IMR-90 (cell line): ENCODE data around the gene TRAPPC4. TPM values are rescaled to one million over a fixed set of nuclear protein-coding genes. Genes with fewer than 3 reads are reported as not detected.

Experiments
- ATAC-seq: fragments of 200-7000 bp; cut with Tn5 transposase; 2 replicates; pipeline ENCODE4 v1.9.1; 2020; ENCODE audit warnings: low read depth, mild to moderate bottlenecking, moderate library complexity
- BruUV-seq: library from RNA; stranded (reverse); fragments of 400-500 nt; replicated peaks from 2 replicates; lab custom pipeline; 2021; lab: Mats Ljungman, UMichigan
- CTCF ChIA-PET: fragments of 300-600 bp; formaldehyde crosslinking; extraction: SDS; loops from one replicate; lab custom pipeline; 2021; ENCODE audit warnings: antibody characterized with exemption; lab: Yijun Ruan, JAX
- POLR2A ChIA-PET: fragments of 300-600 bp; sonication (Branson Sonifier 250); formaldehyde crosslinking; loops from one replicate; lab custom pipeline; 2022; ENCODE audit warnings: antibody characterized with exemption; ENCODE audit not compliant: unreplicated experiment; lab: Charles Lee
- DNase-seq: peaks from one replicate; pipeline ENCODE4 v3.0.0; 2013
- H2AFZ ChIP-seq: replicated peaks from 2 replicates; pipeline ENCODE3; 2013; ENCODE audit warnings: low read length, mild to moderate bottlenecking; ENCODE audit not compliant: poor library complexity
- H2AK5ac ChIP-seq: 2 replicates; pipeline ENCODE4 v1.6.1; 2013; ENCODE audit warnings: low read depth, low read length, inconsistent platforms
- H2AK9ac ChIP-seq: replicated peaks from 2 replicates; pipeline ENCODE3; 2013; ENCODE audit warnings: mild to moderate bottlenecking, low read depth, low read length, moderate library complexity; ENCODE audit not compliant: poor library complexity
- H2BK120ac ChIP-seq: 2 replicates; pipeline ENCODE4 v1.6.1; 2013; ENCODE audit warnings: low read depth, low read length, inconsistent platforms
- H2BK15ac ChIP-seq: 3 replicates; pipeline ENCODE4 v1.6.1; 2013; ENCODE audit warnings: low read depth, low read length, inconsistent platforms
- H2BK20ac ChIP-seq: 2 replicates; pipeline ENCODE4 v1.6.1; 2013; ENCODE audit warnings: low read depth, mild to moderate bottlenecking, inconsistent platforms, low read length, moderate library complexity
- H2BK5ac ChIP-seq: 2 replicates; pipeline ENCODE4 v1.6.1; 2013; ENCODE audit warnings: mild to moderate bottlenecking, low read depth, low read length, inconsistent platforms; ENCODE audit not compliant: poor library complexity, severe bottlenecking
- H3K14ac ChIP-seq: replicated peaks from 2 replicates; pipeline ENCODE4 v1.6.1; 2013; ENCODE audit warnings: low read depth, low read length, inconsistent platforms
- H3K18ac ChIP-seq: 2 replicates; pipeline ENCODE4 v1.6.1; 2013; ENCODE audit warnings: low read depth, low read length, control low read depth
- H3K23ac ChIP-seq: 2 replicates; pipeline ENCODE4 v1.6.1; 2013; ENCODE audit warnings: low read depth, low read length, inconsistent platforms
- H3K27ac ChIP-seq: 2 replicates; pipeline ENCODE4 v1.5.1; 2013; ENCODE audit warnings: mild to moderate bottlenecking, control low read depth, low read length; ENCODE audit not compliant: insufficient read depth
- H3K27me3 ChIP-seq: 2 replicates; pipeline ENCODE4 v1.6.1; 2013; ENCODE audit warnings: low read length; ENCODE audit not compliant: control insufficient read depth, insufficient read depth
- H3K36me3 ChIP-seq: 2 replicates; pipeline ENCODE4 v1.6.1; 2013; ENCODE audit warnings: low read length, mixed read lengths; ENCODE audit not compliant: control insufficient read depth, insufficient read depth
- H3K4ac ChIP-seq: 2 replicates; pipeline ENCODE4 v1.6.1; 2013; ENCODE audit warnings: low read depth, low read length, inconsistent platforms
- H3K4me1 ChIP-seq: 2 replicates; pipeline ENCODE4 v1.6.1; 2013; ENCODE audit warnings: low read length, mixed read lengths; ENCODE audit not compliant: control insufficient read depth, insufficient read depth
- H3K4me2 ChIP-seq: 2 replicates; pipeline ENCODE4 v1.6.1; 2013; ENCODE audit warnings: low read depth, mild to moderate bottlenecking, control low read depth, low read length, moderate library complexity
- H3K4me3 ChIP-seq: 2 replicates; pipeline ENCODE4 v1.5.1; 2013; ENCODE audit warnings: low read depth, mild to moderate bottlenecking, control low read depth, low read length, moderate library complexity; ENCODE audit not compliant: insufficient read depth
- H3K56ac ChIP-seq: 2 replicates; pipeline ENCODE4 v1.6.1; 2013; ENCODE audit warnings: low read length, inconsistent platforms; ENCODE audit not compliant: insufficient read depth; ENCODE audit errors: extremely low read depth
- H3K79me1 ChIP-seq, 2 experiments: 2 replicates each; pipeline ENCODE4 v1.6.1; 2013; ENCODE audit warnings: low read length in 2 of 2, inconsistent platforms in 1 of 2, low read depth in 1 of 2
- H3K9ac ChIP-seq: 2 replicates; pipeline ENCODE4 v1.6.1; 2013; ENCODE audit warnings: low read depth, low read length, control low read depth
- H3K9me1 ChIP-seq: 2 replicates; pipeline ENCODE4 v1.6.1; 2013; ENCODE audit warnings: low read length, inconsistent platforms; ENCODE audit not compliant: insufficient read depth
- H3K9me3 ChIP-seq: 2 replicates; pipeline ENCODE4 v1.6.1; 2013; ENCODE audit warnings: low read length; ENCODE audit not compliant: control insufficient read depth, insufficient read depth
- H4K20me1 ChIP-seq: 2 replicates; pipeline ENCODE4 v1.6.1; 2013; ENCODE audit warnings: low read length, inconsistent platforms; ENCODE audit not compliant: insufficient read depth
- H4K5ac ChIP-seq: 2 replicates; pipeline ENCODE4 v1.6.1; 2013; ENCODE audit warnings: mild to moderate bottlenecking, low read depth, low read length, control low read depth
- H4K8ac ChIP-seq, 2 experiments: 2 replicates each; pipeline ENCODE4 v1.6.1; 2013; ENCODE audit warnings: low read depth in 2 of 2, low read length in 2 of 2, control low read depth in 1 of 2, inconsistent platforms in 1 of 2
- H4K91ac ChIP-seq: 2 replicates; pipeline ENCODE4 v1.6.1; 2013; ENCODE audit warnings: low read depth, low read length, inconsistent platforms; ENCODE audit not compliant: insufficient read depth
- CEBPB ChIP-seq: IDR thresholded peaks from 2 replicates; pipeline ENCODE4 v1.6.1; 2012; ENCODE audit warnings: low read depth, low read length, improper control_type of control experiment
- CHD1 ChIP-seq: IDR thresholded peaks from 2 replicates; pipeline ENCODE4 v1.6.1; 2012; ENCODE audit warnings: low read depth, low read length, improper control_type of control experiment
- FOS ChIP-seq: fragments of 150-350 bp; IDR thresholded peaks from 2 replicates; pipeline ENCODE4 v1.6.1; 2016; ENCODE audit warnings: low read depth, low read length
- MAFK ChIP-seq: IDR thresholded peaks from 2 replicates; pipeline ENCODE4 v1.6.1; 2012; ENCODE audit warnings: low read depth, low read length, improper control_type of control experiment
- NFE2L2 ChIP-seq: fragments of 150-350 bp; IDR thresholded peaks from 2 replicates; pipeline ENCODE4 v1.6.1; 2016; ENCODE audit warnings: low read depth, mild to moderate bottlenecking, low read length
- POLR2A ChIP-seq: IDR thresholded peaks from 2 replicates; pipeline ENCODE4 v1.6.1; 2012; ENCODE audit warnings: mild to moderate bottlenecking, low read depth, low read length
- RAD21 ChIP-seq: IDR thresholded peaks from 2 replicates; pipeline ENCODE4 v1.6.1; 2012; ENCODE audit warnings: low read length, improper control_type of control experiment
- WGBS, 2 experiments: methylation state at CpG; one replicate each; pipeline versions ENCODE4 v1.1.5 to v1.1.7; 2013; ENCODE audit warnings: missing lambda C conversion rate in 2 of 2; ENCODE audit not compliant: insufficient read length in 1 of 2; ENCODE audit errors: extremely low coverage in 2 of 2; 5-methylcytosine and 5-hydroxymethylcytosine counted together
- dilution Hi-C: fragments of 300-500 bp; cut with HindIII; formaldehyde crosslinking; loops from one replicate; pipeline ENCODE4 v1.14.3; 2018; ENCODE audit warnings: low sequenced_read_pairs; ENCODE audit not compliant: unreplicated experiment
- in situ Hi-C: fragments of 300-500 bp; cut with MboI; formaldehyde crosslinking; loops from 3 replicates; pipeline ENCODE4 v1.14.3; 2019; ENCODE audit warnings: low sequenced_read_pairs, inconsistent platforms, mixed read lengths
- intact Hi-C: fragments of 100-400 bp; cut with micrococcal nuclease; formaldehyde crosslinking; loops from 2 replicates; pipeline ENCODE4 v1.10.0; 2022
- polyA plus RNA-seq, 3 experiments: library from polyadenylated mRNA; depleted of rRNA; stranded (reverse); fragments of >200 nt; gene quantifications; 2 replicates each; pipeline ENCODE4 v1.2.3, GENCODE V29; 2012; ENCODE audit warnings: low replicate concordance in 1 of 3
- total RNA-seq: library from RNA; depleted of rRNA; stranded (reverse); fragments of >200 nt; gene quantifications from 2 replicates; pipeline ENCODE4 v1.2.3, GENCODE V29; 2012
- TF ChIP-seq, protein P1 (sequence below): fragments of 150-350 bp; IDR thresholded peaks from 2 replicates; pipeline ENCODE4 v1.6.1; 2016; ENCODE audit warnings: low read depth, mild to moderate bottlenecking, low read length, moderate library complexity, borderline replicate concordance
- TF ChIP-seq, protein P2 (sequence below): conservative IDR thresholded peaks from 2 replicates; pipeline ENCODE4 v1.5.1; 2012; ENCODE audit warnings: mild to moderate bottlenecking, low read depth, low read length, improper control_type of control experiment

The TRAPPC4 gene
- total and polyA plus RNA-seq, 2 of the 4 experiments (the other 2 are of a cell fraction): 102 to 162 TPM

DNA sequence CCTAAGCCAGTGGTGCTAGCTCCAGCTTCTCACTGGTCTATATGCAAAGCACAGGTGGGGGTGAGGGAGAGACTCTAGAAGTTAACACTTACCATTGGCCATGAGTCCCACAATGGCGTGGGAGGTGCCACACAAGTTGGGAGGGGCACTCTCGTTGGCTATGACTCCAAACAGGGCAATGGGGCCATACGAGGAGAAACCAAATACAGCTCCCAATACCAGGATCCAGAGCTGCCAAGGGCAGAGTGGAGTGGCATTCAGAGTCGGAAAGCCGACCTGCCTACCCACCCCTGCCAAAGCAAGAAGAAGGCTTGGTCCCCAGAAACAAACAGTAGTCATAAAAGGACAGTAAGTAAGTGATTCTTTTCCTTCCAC is 6.5 kb downstream of the TRAPPC4 start:
- H3K56ac ChIP-seq: no peak overlapping the region
- H3K18ac ChIP-seq: no peak overlapping the region
- intact Hi-C loops: no loop called here
- H3K9me1 ChIP-seq: peaks cover 1% of the 10 kb centered on the region
- no peak overlapping the region for H2BK5ac ChIP-seq
- H3K27me3 ChIP-seq: no peaks in the 10 kb centered on the region
- ATAC-seq (no peak), DNase-seq (no peak)
- no peak overlapping the region for H2BK20ac ChIP-seq
- H3K27ac ChIP-seq: no peak overlapping the region
- peaks cover 1% of the 10 kb centered on the region for H3K4me1 ChIP-seq
- H2AK9ac ChIP-seq: no peak overlapping the region
- no peak overlapping the region for H3K4me3 ChIP-seq
- no peak overlapping the region for H2BK15ac ChIP-seq
- ChIA-PET POLR2A (no interaction called here), CTCF (no interaction called here)
- TF ChIP-seq MAFK: no peak
- TF ChIP-seq RAD21: no peak
- TF ChIP-seq NFE2L2: no peak
- TF ChIP-seq, protein P1, sequence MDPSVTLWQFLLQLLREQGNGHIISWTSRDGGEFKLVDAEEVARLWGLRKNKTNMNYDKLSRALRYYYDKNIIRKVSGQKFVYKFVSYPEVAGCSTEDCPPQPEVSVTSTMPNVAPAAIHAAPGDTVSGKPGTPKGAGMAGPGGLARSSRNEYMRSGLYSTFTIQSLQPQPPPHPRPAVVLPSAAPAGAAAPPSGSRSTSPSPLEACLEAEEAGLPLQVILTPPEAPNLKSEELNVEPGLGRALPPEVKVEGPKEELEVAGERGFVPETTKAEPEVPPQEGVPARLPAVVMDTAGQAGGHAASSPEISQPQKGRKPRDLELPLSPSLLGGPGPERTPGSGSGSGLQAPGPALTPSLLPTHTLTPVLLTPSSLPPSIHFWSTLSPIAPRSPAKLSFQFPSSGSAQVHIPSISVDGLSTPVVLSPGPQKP: no peak
- TF ChIP-seq POLR2A: no peak
- TF ChIP-seq CEBPB: no peak
- no peak for TF ChIP-seq FOS
- no peak for TF ChIP-seq CHD1
- TF ChIP-seq, protein P2, sequence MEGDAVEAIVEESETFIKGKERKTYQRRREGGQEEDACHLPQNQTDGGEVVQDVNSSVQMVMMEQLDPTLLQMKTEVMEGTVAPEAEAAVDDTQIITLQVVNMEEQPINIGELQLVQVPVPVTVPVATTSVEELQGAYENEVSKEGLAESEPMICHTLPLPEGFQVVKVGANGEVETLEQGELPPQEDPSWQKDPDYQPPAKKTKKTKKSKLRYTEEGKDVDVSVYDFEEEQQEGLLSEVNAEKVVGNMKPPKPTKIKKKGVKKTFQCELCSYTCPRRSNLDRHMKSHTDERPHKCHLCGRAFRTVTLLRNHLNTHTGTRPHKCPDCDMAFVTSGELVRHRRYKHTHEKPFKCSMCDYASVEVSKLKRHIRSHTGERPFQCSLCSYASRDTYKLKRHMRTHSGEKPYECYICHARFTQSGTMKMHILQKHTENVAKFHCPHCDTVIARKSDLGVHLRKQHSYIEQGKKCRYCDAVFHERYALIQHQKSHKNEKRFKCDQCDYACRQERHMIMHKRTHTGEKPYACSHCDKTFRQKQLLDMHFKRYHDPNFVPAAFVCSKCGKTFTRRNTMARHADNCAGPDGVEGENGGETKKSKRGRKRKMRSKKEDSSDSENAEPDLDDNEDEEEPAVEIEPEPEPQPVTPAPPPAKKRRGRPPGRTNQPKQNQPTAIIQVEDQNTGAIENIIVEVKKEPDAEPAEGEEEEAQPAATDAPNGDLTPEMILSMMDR: no peak
- no peak overlapping the region for H4K8ac ChIP-seq
- H3K9me3 ChIP-seq: no peaks in the 10 kb centered on the region
- in situ Hi-C loops: no loop called here
- no peak overlapping the region for H4K91ac ChIP-seq
- H3K79me1 ChIP-seq: peaks cover 14 to 49% of the 10 kb centered on the region in 2 experiments
- no peak overlapping the region for H2BK120ac ChIP-seq
- no peak overlapping the region for H3K9ac ChIP-seq
- H3K4me2 ChIP-seq: no peak overlapping the region
- no peak overlapping the region for H2AK5ac ChIP-seq
- peaks cover 26% of the 10 kb centered on the region for H3K36me3 ChIP-seq
- H4K5ac ChIP-seq: no peak overlapping the region
- peaks cover 2% of the 10 kb centered on the region; the same call in 1 of the 2 replicates for H4K20me1 ChIP-seq
- H2AFZ ChIP-seq: no peak overlapping the region
- BruUV-seq: no TSS peak
- dilution Hi-C loops: no loop called here
- H3K14ac ChIP-seq: no peak overlapping the region
- 100% methylated on average over 1 of the region's 5 CpGs; no CpG with 5 or more reads in 1 of the 2 experiments for WGBS, 2 experiments
- no peak overlapping the region for H3K23ac ChIP-seq
- H3K4ac ChIP-seq: no peak overlapping the region
